Neuron (in vitro differentiated cells): ENCODE data around the gene TYSND1.
"Not testable (repeated sequence)": the region's sequence is repeated elsewhere in the genome, so short reads cannot be mapped to it uniquely, and the experiment has no call there.

Experiments
- H2AFZ ChIP-seq: one replicate; pipeline ENCODE4 v1.6.1; 2013; ENCODE audit warnings: low read depth, mild to moderate bottlenecking, inconsistent platforms, low read length, moderate library complexity
- H3K27me3 ChIP-seq: one replicate; pipeline ENCODE4 v1.6.1; 2013; ENCODE audit warnings: low read length; ENCODE audit not compliant: insufficient read depth
- H3K36me3 ChIP-seq: one replicate; pipeline ENCODE4 v1.6.1; 2013; ENCODE audit warnings: low read length; ENCODE audit not compliant: insufficient read depth
- H3K4me1 ChIP-seq: one replicate; pipeline ENCODE4 v1.6.1; 2013; ENCODE audit warnings: low read length; ENCODE audit not compliant: insufficient read depth
- H3K4me3 ChIP-seq: 2 replicates; pipeline ENCODE4 v1.5.1; 2013; ENCODE audit warnings: mild to moderate bottlenecking, low read length, moderate library complexity
- H3K9me3 ChIP-seq: one replicate; pipeline ENCODE4 v1.6.1; 2013; ENCODE audit warnings: low read length

Gene TYSND1

GRCh38 chr10:70137135-70137534 lies 9.4 kb downstream of the TYSND1 start:
- H3K9me3 ChIP-seq = no peaks in the 10 kb centered on the region
- H3K36me3 ChIP-seq = no peaks in the 10 kb centered on the region
- peaks cover 8% of the 10 kb centered on the region for H3K27me3 ChIP-seq
- H3K4me3 ChIP-seq = no peak overlapping the region
- no peak overlapping the region for H2AFZ ChIP-seq
- peaks cover 4% of the 10 kb centered on the region for H3K4me1 ChIP-seq

DNA sequence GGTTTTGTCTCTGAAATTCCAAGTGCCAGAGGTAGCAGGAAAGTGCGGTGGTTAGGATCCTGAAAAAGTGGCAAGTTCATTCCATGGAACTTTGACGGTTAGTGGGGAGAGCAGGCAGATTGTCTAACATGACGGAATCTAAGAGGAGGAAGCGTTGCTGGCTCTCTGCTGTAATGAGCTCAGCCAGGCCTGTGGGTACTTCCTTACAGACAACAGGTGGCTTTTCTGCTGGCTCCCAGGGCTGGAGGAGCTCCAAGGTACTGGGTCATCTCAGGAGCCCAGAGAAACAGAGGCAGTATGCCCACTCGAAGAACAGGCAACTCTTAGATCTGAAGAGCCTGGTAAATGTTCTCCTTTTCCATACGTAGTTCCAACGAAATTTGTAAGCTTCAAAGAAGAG lies 10.8 kb downstream of the TYSND1 start:
- Histone ChIP-seq H3K4me1 (peaks cover 6% of the 10 kb centered on the region), H3K4me3 (no peak overlapping the region), H3K9me3 (peaks cover 2% of the 10 kb centered on the region), H3K36me3 (no peaks in the 10 kb centered on the region), H3K27me3 (peaks cover 16% of the 10 kb centered on the region), H2AFZ (no peak overlapping the region)

DNA sequence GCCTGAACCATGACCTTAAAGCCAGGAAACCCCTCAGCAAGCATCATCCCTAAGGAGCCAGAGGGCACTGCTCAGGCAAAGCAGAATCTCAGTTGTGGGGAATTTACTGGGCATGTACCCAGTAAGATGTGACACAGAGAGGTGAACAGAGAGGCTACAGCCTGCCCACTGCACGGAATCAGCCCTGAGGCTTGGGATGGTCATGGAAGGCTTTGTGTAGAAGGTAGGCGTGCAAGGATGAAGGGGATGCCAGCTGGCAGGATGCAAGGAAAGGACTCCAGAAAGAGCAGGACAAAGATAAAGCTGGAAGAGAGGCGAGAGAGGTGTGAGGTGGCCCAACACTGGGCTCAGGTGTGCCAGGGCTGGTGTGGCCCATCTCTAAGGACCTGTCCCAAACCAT lies 11.5 kb downstream of the TYSND1 start:
- Histone ChIP-seq H3K4me1 (peaks cover 6% of the 10 kb centered on the region), H3K4me3 (no peak overlapping the region), H3K36me3 (no peaks in the 10 kb centered on the region), H3K9me3 (peaks cover 2% of the 10 kb centered on the region), H2AFZ (no peak overlapping the region), H3K27me3 (peaks cover 19% of the 10 kb centered on the region)

- H3K4me1 ChIP-seq = peaks cover 6% of the 10 kb centered on the region
- H3K4me3 ChIP-seq = peak within 1 kb of the TSS; percentile 44
- peaks cover 2% of the 10 kb centered on the region for H3K9me3 ChIP-seq
- no peaks in the 10 kb centered on the region for H3K36me3 ChIP-seq
- peak within 1 kb of the TSS; percentile 18 for H2AFZ ChIP-seq
- peaks cover 19% of the 10 kb centered on the region for H3K27me3 ChIP-seq
Measured at GRCh38 chr10:70132098-70133029, 14.1 kb downstream of the TYSND1 start, which contains the start of gene AIFM2. Gene AIFM2, minus strand, starts transcription at chr10:70132825. Its CDS starts 8,741 bp downstream, at chr10:70124084.

GRCh38 chr10:70131560-70131937 lies 15.0 kb downstream of the TYSND1 start:
- peaks cover 6% of the 10 kb centered on the region for H3K4me1 ChIP-seq
- H3K9me3 ChIP-seq = peaks cover 2% of the 10 kb centered on the region
- no peak overlapping the region for H2AFZ ChIP-seq
- no peak overlapping the region for H3K4me3 ChIP-seq
- H3K36me3 ChIP-seq = no peaks in the 10 kb centered on the region
- H3K27me3 ChIP-seq = peaks cover 19% of the 10 kb centered on the region

DNA sequence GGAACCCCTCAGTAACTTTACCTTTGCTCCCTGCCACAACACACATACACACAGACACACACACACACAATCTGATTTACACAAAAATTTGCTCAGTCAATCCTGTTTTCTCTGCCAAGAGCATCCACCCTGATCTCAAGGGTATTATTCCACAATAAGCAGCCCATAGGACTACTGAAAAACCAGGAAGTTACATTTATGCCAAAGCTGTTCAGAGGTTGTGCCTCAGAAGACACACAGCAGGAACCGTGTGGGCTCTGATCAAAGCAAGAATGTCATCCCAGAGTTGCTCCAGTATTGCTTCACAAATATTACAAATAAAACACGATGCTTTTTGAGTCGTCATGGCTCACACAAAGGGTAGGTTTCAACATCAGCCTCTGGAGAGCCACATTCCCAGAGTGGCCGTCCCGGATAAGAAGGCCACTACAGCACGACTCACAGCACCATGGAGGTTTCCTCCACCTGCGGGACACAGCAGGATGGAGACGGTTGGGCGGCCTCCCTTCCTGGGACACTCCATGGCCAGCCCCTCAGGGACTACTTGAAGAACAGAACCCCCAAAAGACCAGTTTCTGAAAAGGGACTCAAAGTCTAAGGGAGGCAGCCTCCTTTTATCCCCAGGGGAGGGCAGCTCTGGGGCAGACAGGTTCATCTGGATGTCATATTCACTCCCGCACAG lies 15.5 kb downstream of the TYSND1 start:
- no peak overlapping the region for H3K4me3 ChIP-seq
- H3K27me3 ChIP-seq = peaks cover 19% of the 10 kb centered on the region

DNA sequence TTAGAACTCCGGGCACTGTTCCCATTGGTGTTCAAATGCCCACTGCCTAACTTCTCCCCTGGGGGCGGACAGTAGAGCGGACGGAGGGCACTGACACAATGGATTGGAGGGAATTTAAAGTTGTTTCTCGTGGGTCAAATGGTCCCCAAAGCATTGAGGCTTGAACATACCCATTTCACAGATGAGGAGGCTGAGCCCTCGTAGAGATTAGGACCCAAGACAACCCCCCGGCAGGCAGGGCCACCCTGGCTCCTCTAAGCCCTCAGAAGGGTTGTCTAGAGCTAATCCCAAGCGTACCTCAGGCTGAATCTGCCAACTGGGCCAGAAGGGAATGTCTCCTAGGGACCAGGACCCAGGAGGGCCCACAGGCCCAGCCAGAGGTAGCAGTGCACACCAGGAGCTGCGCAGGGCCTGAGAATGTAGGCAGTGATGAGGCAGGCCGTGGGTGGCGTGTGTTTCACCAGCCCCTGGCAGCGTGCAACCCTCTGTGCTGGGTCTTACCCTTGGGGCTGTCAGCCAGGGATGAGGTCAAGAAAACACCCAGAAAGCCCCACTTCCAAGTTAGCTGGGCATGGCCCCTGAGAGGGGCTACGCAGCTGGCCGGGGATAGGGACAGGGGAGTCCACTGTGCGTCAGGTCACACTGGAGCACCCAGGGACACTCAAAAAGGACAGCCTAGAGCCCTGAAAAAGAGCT lies 19.7 kb downstream of the TYSND1 start:
- no peak overlapping the region for H2AFZ ChIP-seq
- peaks cover 8% of the 10 kb centered on the region for H3K27me3 ChIP-seq
- no peaks in the 10 kb centered on the region for H3K36me3 ChIP-seq
- peaks cover 2% of the 10 kb centered on the region for H3K9me3 ChIP-seq
- H3K4me3 ChIP-seq = no peak overlapping the region
- H3K4me1 ChIP-seq = no peaks in the 10 kb centered on the region

More for the DNA sequence above, 15.5 kb downstream of the TYSND1 start:
- H3K36me3 ChIP-seq = no peaks in the 10 kb centered on the region
- H2AFZ ChIP-seq = no peak overlapping the region
- peaks cover 2% of the 10 kb centered on the region for H3K9me3 ChIP-seq
- H3K4me1 ChIP-seq = peaks cover 6% of the 10 kb centered on the region

DNA sequence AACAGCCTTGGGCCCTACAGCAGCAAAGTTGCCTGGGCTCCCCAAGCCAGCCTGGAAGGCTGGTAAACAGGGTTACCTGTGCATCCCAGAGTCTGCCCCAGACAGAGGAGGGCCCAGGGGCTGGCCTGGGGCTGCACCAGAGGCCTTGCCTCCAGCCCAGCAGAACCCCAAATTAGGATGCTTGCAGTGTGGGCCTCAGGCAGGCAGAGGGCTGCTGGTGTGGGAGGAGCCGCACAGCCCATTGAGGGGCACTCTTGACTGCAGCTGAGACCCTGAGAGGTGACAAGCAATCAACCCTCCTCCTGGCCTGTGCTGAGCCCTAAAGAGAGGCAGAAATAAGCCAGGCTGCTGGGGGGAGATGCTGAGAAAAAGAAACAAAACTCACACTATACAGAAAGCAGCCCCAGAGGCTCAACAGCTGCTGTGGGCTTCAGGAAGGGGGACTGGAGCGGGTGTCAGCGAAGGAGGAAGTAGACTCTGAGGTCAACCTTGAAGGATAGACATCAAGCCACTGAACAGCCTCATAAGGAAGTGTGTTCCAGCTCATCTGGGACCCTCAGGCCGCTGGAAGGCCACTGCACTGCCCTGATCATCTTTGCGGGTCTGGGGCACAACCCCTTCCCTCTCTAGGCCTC lies 20.5 kb downstream of the TYSND1 start:
- Histone ChIP-seq H3K4me3 (no peak overlapping the region), H3K36me3 (no peaks in the 10 kb centered on the region), H3K27me3 (peaks cover 2% of the 10 kb centered on the region), H3K9me3 (no peaks in the 10 kb centered on the region), H2AFZ (no peak overlapping the region), H3K4me1 (no peaks in the 10 kb centered on the region)

DNA sequence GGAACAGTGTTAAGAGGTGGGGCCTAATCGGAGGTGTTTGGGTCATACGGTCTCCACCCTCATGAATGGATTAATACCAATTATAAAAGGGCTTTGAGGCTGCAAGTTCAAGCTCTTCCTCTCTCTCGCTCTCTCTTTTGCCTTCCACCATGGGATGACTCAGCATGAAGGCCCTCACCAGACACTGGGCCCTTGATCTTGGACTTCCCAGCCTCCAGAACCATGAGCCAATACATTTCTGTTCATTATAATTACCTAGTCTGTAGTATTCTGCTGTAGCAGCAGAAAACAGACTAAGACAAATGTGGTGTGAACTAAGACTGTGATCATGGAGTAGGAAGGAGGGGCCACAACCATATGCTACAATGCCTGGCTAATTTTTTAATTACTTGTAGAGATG lies 21.6 kb downstream of the TYSND1 start:
- no peak overlapping the region for H3K4me3 ChIP-seq
- no peak overlapping the region for H2AFZ ChIP-seq
- no peaks in the 10 kb centered on the region for H3K36me3 ChIP-seq
- H3K4me1 ChIP-seq = no peaks in the 10 kb centered on the region
- no peaks in the 10 kb centered on the region for H3K9me3 ChIP-seq
- H3K27me3 ChIP-seq = no peaks in the 10 kb centered on the region

- H3K9me3 ChIP-seq = no peaks in the 10 kb centered on the region
- no peaks in the 10 kb centered on the region for H3K4me1 ChIP-seq
- H3K4me3 ChIP-seq = no peak overlapping the region
- H3K36me3 ChIP-seq = no peaks in the 10 kb centered on the region
- no peak overlapping the region for H2AFZ ChIP-seq
- H3K27me3 ChIP-seq = no peaks in the 10 kb centered on the region
Measured at GRCh38 chr10:70124415-70124814, 22.1 kb downstream of the TYSND1 start.

- H3K4me1 ChIP-seq = no peaks in the 10 kb centered on the region
- H2AFZ ChIP-seq = no peak overlapping the region
- no peak overlapping the region for H3K4me3 ChIP-seq
- no peaks in the 10 kb centered on the region for H3K9me3 ChIP-seq
- H3K36me3 ChIP-seq = no peaks in the 10 kb centered on the region
- no peaks in the 10 kb centered on the region for H3K27me3 ChIP-seq
Measured at GRCh38 chr10:70123817-70124216, 22.7 kb downstream of the TYSND1 start.

DNA sequence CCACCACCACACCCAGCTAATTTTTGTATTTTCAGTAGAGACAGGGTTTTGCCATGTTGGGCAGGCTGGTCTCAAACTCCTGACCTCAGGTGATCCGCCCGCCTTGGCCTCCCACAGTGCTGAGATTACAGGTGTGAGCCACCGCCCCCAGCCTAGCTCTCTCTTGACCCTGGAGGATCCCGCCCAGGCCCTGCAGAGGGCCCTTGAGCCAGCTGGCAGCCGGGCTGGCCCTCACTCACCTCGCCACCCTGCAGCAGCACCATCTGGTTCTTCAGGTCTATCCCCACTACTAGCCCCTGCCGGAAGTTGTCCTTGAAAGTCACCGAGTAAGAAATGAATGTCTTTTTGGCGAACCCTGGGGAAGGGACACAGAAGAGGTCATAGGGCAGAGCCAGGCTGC lies 23.3 kb downstream of the TYSND1 start:
- H2AFZ ChIP-seq, H3K27me3 ChIP-seq, H3K9me3 ChIP-seq, H3K36me3 ChIP-seq, H3K4me1 ChIP-seq, H3K4me3 ChIP-seq: not testable (repeated sequence)
